ENCODE measurements around the gene ANKRD40CL. TPM values are rescaled to one million over a fixed set of nuclear protein-coding genes. Genes with fewer than 3 reads are reported as not detected.

ANKRD40CL gene
- total and polyA plus RNA-seq, 10 donors: not detected

DNA sequence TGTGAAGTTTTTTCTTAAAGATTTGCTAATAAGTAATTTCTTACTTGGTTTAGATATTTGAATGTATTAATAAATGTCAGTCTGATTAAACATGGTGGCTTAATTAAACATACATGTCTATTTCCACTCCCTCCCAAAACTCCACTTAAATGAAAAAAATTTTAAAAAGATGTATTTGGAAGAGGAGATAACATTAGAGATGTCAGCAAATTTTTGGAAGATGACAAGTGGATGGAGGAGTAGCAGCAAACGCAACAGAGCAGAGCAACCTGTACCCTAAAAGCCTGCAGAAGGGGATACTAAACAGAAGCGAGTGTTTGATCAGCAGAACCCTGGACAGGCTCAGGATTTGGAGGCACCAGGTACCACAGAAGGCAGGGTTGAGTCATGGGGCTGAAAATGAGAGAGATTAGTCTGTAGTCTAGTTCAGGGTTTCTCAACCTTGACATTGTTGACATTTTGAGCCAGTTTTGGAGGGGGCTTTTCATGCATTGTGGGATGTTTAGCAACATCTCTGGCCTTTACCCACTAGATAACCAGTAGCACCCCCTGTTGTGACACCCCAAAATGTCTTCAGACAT lies 30.1 kb downstream of the ANKRD40CL start:
- Histone ChIP-seq H3K27ac (no peak overlapping the region), H3K9me3 (no peaks in the 10 kb centered on the region), H3K4me3 (no peak overlapping the region), H3K4me1 (peaks cover 4 to 69% (median 40%) of the 10 kb centered on the region in 6 donors), H3K27me3 (replicated peaks in 1 of 7) (no peaks in the 10 kb centered on the region), H3K36me3 (peaks cover 0 to 60% (median 47%) of the 10 kb centered on the region in 6 donors)
- no peak for TF ChIP-seq POLR2AphosphoS5 (IDR thresholded peaks at IDR 0.05)
- TF ChIP-seq, protein P1, sequence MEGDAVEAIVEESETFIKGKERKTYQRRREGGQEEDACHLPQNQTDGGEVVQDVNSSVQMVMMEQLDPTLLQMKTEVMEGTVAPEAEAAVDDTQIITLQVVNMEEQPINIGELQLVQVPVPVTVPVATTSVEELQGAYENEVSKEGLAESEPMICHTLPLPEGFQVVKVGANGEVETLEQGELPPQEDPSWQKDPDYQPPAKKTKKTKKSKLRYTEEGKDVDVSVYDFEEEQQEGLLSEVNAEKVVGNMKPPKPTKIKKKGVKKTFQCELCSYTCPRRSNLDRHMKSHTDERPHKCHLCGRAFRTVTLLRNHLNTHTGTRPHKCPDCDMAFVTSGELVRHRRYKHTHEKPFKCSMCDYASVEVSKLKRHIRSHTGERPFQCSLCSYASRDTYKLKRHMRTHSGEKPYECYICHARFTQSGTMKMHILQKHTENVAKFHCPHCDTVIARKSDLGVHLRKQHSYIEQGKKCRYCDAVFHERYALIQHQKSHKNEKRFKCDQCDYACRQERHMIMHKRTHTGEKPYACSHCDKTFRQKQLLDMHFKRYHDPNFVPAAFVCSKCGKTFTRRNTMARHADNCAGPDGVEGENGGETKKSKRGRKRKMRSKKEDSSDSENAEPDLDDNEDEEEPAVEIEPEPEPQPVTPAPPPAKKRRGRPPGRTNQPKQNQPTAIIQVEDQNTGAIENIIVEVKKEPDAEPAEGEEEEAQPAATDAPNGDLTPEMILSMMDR (IDR thresholded peaks at IDR 0.05 in 8 of 11, conservative IDR thresholded peaks at IDR 0.05 in 3 of 11): no peak
- TF ChIP-seq POLR2A (IDR thresholded peaks at IDR 0.05): no peak
- DNase-seq: no peak
- WGBS, 5 donors: 84 to 99% (median 90%) methylated on average over 2 of the region's 2 CpGs
- intact Hi-C loops (cut with DNase I; ENCODE audit: low total_unique reads): no loop called here

DNA sequence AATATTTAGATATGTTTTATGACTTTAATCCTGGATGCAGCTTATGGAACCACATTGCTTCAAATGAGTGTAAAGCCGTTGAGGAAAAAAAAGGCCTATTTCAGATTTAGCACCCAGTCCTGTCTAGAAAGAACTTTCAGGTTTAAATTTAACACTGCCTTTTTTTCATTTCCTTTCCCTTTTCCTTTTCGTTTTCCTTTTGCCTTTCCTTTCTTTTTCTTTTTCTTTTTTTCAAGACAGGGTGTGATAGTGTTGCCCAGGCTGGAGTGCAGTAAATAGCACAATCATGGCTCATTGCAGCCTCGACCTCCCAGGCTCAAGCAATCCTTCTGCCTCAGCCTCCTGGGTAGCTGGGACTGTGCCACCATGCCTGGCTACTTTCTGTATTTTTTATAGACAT lies 32.0 kb downstream of the ANKRD40CL start:
- Histone ChIP-seq H3K4me1 (peaks cover 11 to 88% (median 59%) of the 10 kb centered on the region in 6 donors), H3K27me3 (replicated peaks in 1 of 7) (no peaks in the 10 kb centered on the region), H3K36me3 (peaks cover 0 to 41% (median 28%) of the 10 kb centered on the region in 6 donors), H3K27ac (no peak overlapping the region), H3K9me3 (no peaks in the 10 kb centered on the region), H3K4me3 (no peak overlapping the region)
- WGBS, 5 donors: 66 to 86% (median 79%) methylated on average over 3 of the region's 3 CpGs
- no peak for TF ChIP-seq POLR2AphosphoS5 (IDR thresholded peaks at IDR 0.05)
- no peak for TF ChIP-seq POLR2A (IDR thresholded peaks at IDR 0.05)
- TF ChIP-seq, protein P1 (IDR thresholded peaks at IDR 0.05 in 8 of 11, conservative IDR thresholded peaks at IDR 0.05 in 3 of 11): no peak
- intact Hi-C loops (cut with DNase I; ENCODE audit: low total_unique reads): no loop called here
- DNase-seq: no peak

DNA sequence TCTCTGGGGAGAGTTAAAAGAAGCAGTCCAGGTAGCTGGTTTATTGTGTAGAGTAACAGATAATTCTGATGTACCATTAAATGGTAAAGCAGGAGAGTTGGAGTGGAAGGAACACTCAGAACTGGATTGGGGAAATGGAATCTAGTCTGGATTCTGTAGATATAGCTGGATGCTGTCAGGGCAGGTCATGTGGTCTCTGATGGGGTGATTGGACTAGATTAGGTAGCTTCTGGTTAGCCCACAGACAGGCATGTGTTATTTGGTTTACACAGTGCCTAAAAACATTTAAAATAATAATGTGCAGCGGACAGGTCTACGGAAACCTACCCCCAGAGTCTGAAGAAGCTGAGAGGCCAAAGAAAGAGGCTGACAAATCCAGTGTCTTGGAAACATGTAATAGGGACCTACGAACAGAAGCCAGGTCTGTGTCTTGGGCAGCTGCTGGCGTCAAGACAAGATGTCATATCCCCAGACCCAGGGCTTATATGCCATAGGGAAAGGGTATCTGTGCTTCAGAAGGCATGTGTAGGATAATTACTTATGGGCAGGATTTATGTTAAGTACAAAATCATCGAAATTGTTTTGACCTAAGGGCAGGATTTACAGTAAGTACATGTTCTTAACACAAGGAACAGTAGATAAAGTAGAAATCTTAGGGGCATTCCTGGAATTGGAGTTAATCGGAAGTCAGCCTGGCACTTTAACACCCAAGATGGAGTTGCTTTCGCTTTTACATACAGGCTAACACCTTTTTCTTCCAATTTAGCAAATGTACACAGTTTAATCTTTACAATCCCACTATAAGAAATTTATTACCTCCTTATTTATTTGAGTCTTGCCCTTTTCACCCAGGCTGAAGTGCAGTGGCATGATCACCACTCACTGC lies 35.5 kb downstream of the ANKRD40CL start:
- WGBS, 5 donors: 68 to 79% (median 76%) methylated on average over 7 of the region's 7 CpGs
- H3K27ac ChIP-seq: peak overlapping the region in 5 of 8 donors; percentile 7 to 52 (median 28)
- H3K9me3 ChIP-seq: no peaks in the 10 kb centered on the region
- intact Hi-C loops (cut with DNase I; ENCODE audit: low total_unique reads): no loop called here
- DNase-seq: no peak
- peaks cover 11 to 100% (median 86%) of the 10 kb centered on the region in 6 donors for H3K4me1 ChIP-seq
- H3K27me3 ChIP-seq (replicated peaks in 1 of 7): no peaks in the 10 kb centered on the region
- no peak overlapping the region for H3K4me3 ChIP-seq
- peaks cover 0 to 6% (median 0%) of the 10 kb centered on the region in 6 donors for H3K36me3 ChIP-seq
- TF ChIP-seq, protein P1 (IDR thresholded peaks at IDR 0.05 in 8 of 11, conservative IDR thresholded peaks at IDR 0.05 in 3 of 11): no peak
- no peak for TF ChIP-seq POLR2AphosphoS5 (IDR thresholded peaks at IDR 0.05)
- no peak for TF ChIP-seq POLR2A (IDR thresholded peaks at IDR 0.05)
